ENCODE data around the gene MAX. TPM values are rescaled to one million over a fixed set of nuclear protein-coding genes. Genes with fewer than 3 reads are reported as not detected.

The MAX gene
- total and polyA plus RNA-seq, 2 of the 8 experiments (the other 6 are each of a cell fraction or from before 2014, with no cell fraction given), result 36.9 to 65.1 TPM

DNA sequence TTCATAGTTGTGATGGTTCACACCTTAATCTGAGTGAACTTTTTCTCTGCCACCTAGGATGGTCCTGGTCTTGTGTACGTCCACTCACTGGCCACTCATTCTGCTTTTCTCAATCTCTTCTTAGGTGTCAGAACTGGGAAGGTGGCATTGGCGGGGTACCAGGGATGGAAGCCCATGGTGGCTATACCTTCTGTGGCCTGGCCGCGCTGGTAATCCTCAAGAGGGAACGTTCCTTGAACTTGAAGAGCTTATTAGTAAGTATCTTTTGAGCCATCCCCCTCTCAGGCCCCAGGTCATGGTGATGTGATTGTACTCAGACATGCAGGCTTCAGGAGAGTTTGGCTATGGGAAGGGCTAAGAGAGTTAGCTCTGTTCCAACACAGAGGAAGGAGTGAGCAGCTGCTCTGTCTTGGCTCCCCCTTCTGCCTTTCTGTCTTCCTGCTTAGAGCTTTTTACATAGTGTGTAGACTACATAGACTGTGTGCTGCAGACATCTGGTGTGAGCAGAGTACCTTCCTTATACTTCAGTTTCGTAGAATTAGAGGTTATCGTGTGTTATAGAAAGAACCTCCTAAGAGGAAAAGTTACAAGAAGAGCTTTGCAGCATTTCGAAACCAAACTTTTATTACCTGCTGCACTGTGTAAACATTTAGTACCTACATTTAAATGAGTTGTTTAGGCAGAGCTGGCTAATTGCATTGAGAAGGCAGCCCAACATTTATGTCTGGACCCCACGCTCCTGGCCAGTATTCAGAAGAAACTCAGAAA, 61.5 kb downstream of the MAX start:
- Histone ChIP-seq H3K79me2 (ENCODE audit: control insufficient read depth in 1 of 2, insufficient read depth in 2 of 2, low read length in 2 of 2) (no peaks in the 10 kb centered on the region), H3K14ac (ENCODE audit: insufficient read length) (no peak overlapping the region), H3K23me2 (ENCODE audit: low read depth, low read length) (no peaks in the 10 kb centered on the region), H3K27ac (ENCODE audit: low read depth, low read length) (no peak overlapping the region), H2BK120ac (replicated peaks; ENCODE audit: low read depth, low read length) (no peak overlapping the region), H2BK15ac (ENCODE audit: low read length) (no peak overlapping the region), H3K4me2 (ENCODE audit: insufficient read depth in 1 of 2, low read depth in 2 of 2, low read length in 2 of 2) (no peak overlapping the region), H3K36me3 (ENCODE audit: control insufficient read depth in 2 of 4, insufficient read depth in 4 of 4, low read length in 3 of 4) (peaks cover 0 to 10% (median 4%) of the 10 kb centered on the region in 4 experiments; a peak in 5 of 8 replicates), H4K8ac (ENCODE audit: extremely low read depth, insufficient read depth, low read length) (no peak overlapping the region), H4K20me1 (replicated peaks in 1 of 2; ENCODE audit: control insufficient read depth in 1 of 2, insufficient read depth in 2 of 2, low read length in 2 of 2) (no peaks in the 10 kb centered on the region), H3K9me3 (ENCODE audit: insufficient read depth in 2 of 2, low read depth in 1 of 2, low read length in 1 of 2) (no peaks in the 10 kb centered on the region), H3K9ac (replicated peaks in 1 of 4; ENCODE audit: extremely low read depth in 1 of 4, low read depth in 3 of 4, low read length in 3 of 4) (no peak overlapping the region), H3K4ac (replicated peaks; ENCODE audit: insufficient read length, low read depth, low read length) (no peak overlapping the region), H3K18ac (ENCODE audit: extremely low read depth, low read length) (no peak overlapping the region), H2AFZ (ENCODE audit: low read length) (no peak overlapping the region), H3K4me3 (ENCODE audit: extremely low read depth in 1 of 4, insufficient read depth in 2 of 4, low read depth in 3 of 4, low read length in 4 of 4) (no peak overlapping the region), H2BK20ac (ENCODE audit: low read length) (no peak overlapping the region), H3K23ac (ENCODE audit: insufficient read length) (no peak overlapping the region), H2BK12ac (ENCODE audit: low read depth, low read length) (no peak overlapping the region), H3K4me1 (replicated peaks in 1 of 4; ENCODE audit: control insufficient read depth in 3 of 4, insufficient read depth in 4 of 4, low read length in 3 of 4) (no peaks in the 10 kb centered on the region), H2BK5ac (ENCODE audit: low read depth, low read length) (no peak overlapping the region), H3K79me1 (ENCODE audit: low read depth, low read length) (no peaks in the 10 kb centered on the region), H2AK5ac (ENCODE audit: low read depth, low read length) (no peak overlapping the region), H3K27me3 (replicated peaks in 1 of 4; ENCODE audit: control insufficient read depth in 3 of 4, extremely low read depth in 1 of 4, insufficient read depth in 3 of 4, low read length in 3 of 4) (no peaks in the 10 kb centered on the region), H3K56ac (replicated peaks; ENCODE audit: insufficient read length, low read depth, low read length) (no peak overlapping the region), H4K91ac (replicated peaks; ENCODE audit: insufficient read length, low read length) (no peak overlapping the region), H4K5ac (ENCODE audit: insufficient read length, low read depth, low read length) (no peak overlapping the region)
- TF ChIP-seq TBP (IDR thresholded peaks at IDR 0.05; ENCODE audit: low read depth, low read length) (no peak), GABPA (IDR thresholded peaks at IDR 0.05; ENCODE audit: borderline replicate concordance, insufficient read depth, low read length) (no peak), SP2 (IDR thresholded peaks at IDR 0.05; ENCODE audit: low read length) (no peak), CHD1 (IDR thresholded peaks at IDR 0.05; ENCODE audit: low read depth, low read length) (no peak), SUZ12 (IDR thresholded peaks at IDR 0.05; ENCODE audit: low read length) (no peak), CTBP2 (IDR thresholded peaks at IDR 0.05; ENCODE audit: borderline replicate concordance, insufficient read depth, insufficient read length, low read length) (no peak), POLR2AphosphoS5 (IDR thresholded peaks at IDR 0.05; ENCODE audit: low read depth, low read length) (no peak), HDAC2 (IDR thresholded peaks at IDR 0.05; ENCODE audit: borderline replicate concordance in 1 of 2, low read depth in 2 of 2, low read length in 2 of 2) (no peak), RBBP5 (IDR thresholded peaks at IDR 0.05; ENCODE audit: borderline replicate concordance, low read depth, low read length) (no peak)
- 91% methylated on average over 9 of the region's 9 CpGs; no CpG with 5 or more reads in 1 of the 2 experiments for WGBS, 2 experiments (ENCODE audit: extremely low coverage in 1 of 2, insufficient coverage in 1 of 2, insufficient read length in 1 of 2, insufficient replicate concordance in 2 of 2, low coverage in 1 of 2, low lambda C conversion rate in 2 of 2, missing lambda C conversion rate in 1 of 2)
- no peak for FAIRE-seq
- POLR2A ChIA-PET (ENCODE audit: partially characterized antibody), result no interaction called here
- CTCF ChIA-PET (ENCODE audit: partially characterized antibody), result interaction anchor here (0.8 to 1.6 kb wide), 5 partner anchors 14 to 57 kb away, joined by 3 to 9 read pairs (median 3); no protein-coding TSS in a partner anchor
- no peak for DNase-seq (ENCODE audit: low read depth in 1 of 2, low spot score in 2 of 2)
